ENCODE results near the gene ARIH2. TPM values are rescaled to one million over a fixed set of nuclear protein-coding genes. Genes with fewer than 3 reads are reported as not detected.
"Not testable (repeated sequence)": the region's sequence is repeated elsewhere in the genome, so short reads cannot be mapped to it uniquely, and the experiment has no call there.

The ARIH2 gene
- total RNA-seq, 1 experiment from 2014 or later = 77.0 TPM

DNA sequence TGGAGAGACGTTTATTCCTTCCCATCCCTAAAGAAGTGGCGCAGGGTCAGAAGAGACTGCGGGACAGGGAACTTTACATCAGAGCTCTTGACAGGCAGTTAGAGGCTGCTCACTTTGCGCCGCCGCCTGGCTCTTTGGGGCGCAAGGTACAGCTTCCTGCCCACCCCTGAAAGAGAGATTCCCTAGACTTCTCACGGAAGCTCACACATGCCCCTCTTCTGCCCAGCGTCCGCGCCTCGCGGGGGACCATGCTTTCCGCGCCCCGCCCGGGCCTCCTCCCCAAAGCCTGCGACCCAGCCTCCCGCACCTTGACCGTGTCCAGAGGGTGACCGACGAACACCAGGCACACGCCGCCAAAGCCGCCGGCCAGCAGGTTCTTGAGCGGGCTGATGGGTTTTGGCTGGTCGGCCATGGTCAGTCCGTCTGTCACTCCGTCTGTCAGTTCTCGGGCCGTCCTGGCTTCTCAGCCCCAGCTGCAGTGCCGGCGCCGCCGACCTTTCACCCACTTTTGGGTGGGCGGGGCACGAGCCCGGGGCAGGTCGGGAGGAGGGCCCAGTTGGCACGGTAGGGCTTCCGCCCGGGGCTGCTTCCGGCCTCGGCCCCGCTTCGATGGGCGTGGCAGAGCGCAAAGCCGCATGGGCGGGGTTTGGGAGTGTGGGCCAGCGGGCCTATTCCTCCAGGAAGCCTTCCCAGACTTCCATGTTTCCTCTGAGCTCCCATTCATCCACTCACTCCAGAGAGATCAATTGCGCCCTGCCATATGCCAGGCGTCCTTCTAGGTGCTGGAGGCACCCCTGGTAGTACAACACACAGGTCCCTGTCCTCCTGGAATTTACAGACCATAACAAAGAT is 20.0 kb upstream of the ARIH2 start, which contains the start of gene SLC25A20:
SLC25A20 (minus strand) TSS at position 500 of the 852 bp plus-strand sequence; CDS start at position 412, 88 bp downstream.
- Histone ChIP-seq H3K27me3 (ENCODE audit: control insufficient read depth, insufficient read depth, low read length) (no peaks in the 10 kb centered on the region), H3K9me3 (ENCODE audit: control insufficient read depth, insufficient read depth, low read depth, low read length) (no peaks in the 10 kb centered on the region), H3K4me3 (ENCODE audit: low read depth in 2 of 2, low read length in 2 of 2) (peak within 1 kb of the TSS; percentile 65 to 75), H3K36me3 (ENCODE audit: control insufficient read depth, insufficient read depth, low read length) (no peaks in the 10 kb centered on the region), H3K27ac (ENCODE audit: low read length) (peak within 1 kb of the TSS; percentile 78), H3K4me1 (ENCODE audit: control insufficient read depth, insufficient read depth, low read length) (peaks cover 10% of the 10 kb centered on the region)
- CTCF ChIA-PET = no interaction called here
- no TSS peak for BruUV-seq (replicated peaks)
- DNase-seq (ENCODE audit: low read depth, low spot score) (peak; percentile 64), ATAC-seq (peak; percentile 97)
- in situ Hi-C loops (cut with HindIII; ENCODE audit: low pct_unique_long_range_greater_than_20kb, low sequenced_read_pairs) = no loop called here
- peak; percentile 89; the same call in 1 of the 2 replicates for TF ChIP-seq SIN3A (IDR thresholded peaks at IDR 0.05; ENCODE audit: borderline replicate concordance, insufficient read depth, low read depth, low read length)
- peak; percentile 30; the same call in 1 of the 2 replicates for TF ChIP-seq POLR2AphosphoS5 (IDR thresholded peaks at IDR 0.05; ENCODE audit: low read depth, low read length)
- TF ChIP-seq, protein P1, sequence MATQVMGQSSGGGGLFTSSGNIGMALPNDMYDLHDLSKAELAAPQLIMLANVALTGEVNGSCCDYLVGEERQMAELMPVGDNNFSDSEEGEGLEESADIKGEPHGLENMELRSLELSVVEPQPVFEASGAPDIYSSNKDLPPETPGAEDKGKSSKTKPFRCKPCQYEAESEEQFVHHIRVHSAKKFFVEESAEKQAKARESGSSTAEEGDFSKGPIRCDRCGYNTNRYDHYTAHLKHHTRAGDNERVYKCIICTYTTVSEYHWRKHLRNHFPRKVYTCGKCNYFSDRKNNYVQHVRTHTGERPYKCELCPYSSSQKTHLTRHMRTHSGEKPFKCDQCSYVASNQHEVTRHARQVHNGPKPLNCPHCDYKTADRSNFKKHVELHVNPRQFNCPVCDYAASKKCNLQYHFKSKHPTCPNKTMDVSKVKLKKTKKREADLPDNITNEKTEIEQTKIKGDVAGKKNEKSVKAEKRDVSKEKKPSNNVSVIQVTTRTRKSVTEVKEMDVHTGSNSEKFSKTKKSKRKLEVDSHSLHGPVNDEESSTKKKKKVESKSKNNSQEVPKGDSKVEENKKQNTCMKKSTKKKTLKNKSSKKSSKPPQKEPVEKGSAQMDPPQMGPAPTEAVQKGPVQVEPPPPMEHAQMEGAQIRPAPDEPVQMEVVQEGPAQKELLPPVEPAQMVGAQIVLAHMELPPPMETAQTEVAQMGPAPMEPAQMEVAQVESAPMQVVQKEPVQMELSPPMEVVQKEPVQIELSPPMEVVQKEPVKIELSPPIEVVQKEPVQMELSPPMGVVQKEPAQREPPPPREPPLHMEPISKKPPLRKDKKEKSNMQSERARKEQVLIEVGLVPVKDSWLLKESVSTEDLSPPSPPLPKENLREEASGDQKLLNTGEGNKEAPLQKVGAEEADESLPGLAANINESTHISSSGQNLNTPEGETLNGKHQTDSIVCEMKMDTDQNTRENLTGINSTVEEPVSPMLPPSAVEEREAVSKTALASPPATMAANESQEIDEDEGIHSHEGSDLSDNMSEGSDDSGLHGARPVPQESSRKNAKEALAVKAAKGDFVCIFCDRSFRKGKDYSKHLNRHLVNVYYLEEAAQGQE (IDR thresholded peaks at IDR 0.05; ENCODE audit: insufficient read depth in 1 of 2, low read depth in 2 of 2, low read length in 1 of 2) = no peak
- TF ChIP-seq CTCF (IDR thresholded peaks at IDR 0.05) = no peak
- no peak for TF ChIP-seq TCF7L2 (IDR thresholded peaks at IDR 0.05; ENCODE audit: low read depth, low read length)
- POLR2A ChIA-PET = interaction anchor here (0.6 kb wide), 2 partner anchors 45 to 810 kb away, joined by 3 to 5 read pairs; no protein-coding TSS in a partner anchor
- intact Hi-C loops (cut with micrococcal nuclease; ENCODE audit: unreplicated experiment) = no loop called here

- TF ChIP-seq POLR2AphosphoS5 (IDR thresholded peaks at IDR 0.05; ENCODE audit: low read depth, low read length) (no peak), SIN3A (IDR thresholded peaks at IDR 0.05; ENCODE audit: borderline replicate concordance, insufficient read depth, low read depth, low read length) (no peak), TCF7L2 (IDR thresholded peaks at IDR 0.05; ENCODE audit: low read depth, low read length) (no peak), CTCF (IDR thresholded peaks at IDR 0.05) (no peak)
- TF ChIP-seq, protein P1 (IDR thresholded peaks at IDR 0.05; ENCODE audit: insufficient read depth in 1 of 2, low read depth in 2 of 2, low read length in 1 of 2) = no peak
- ChIA-PET POLR2A (interaction anchor here (0.6 kb wide), 1 partner anchor 45 kb away, joined by 5 read pairs; no protein-coding TSS in a partner anchor), CTCF (no interaction called here)
- H3K4me3 ChIP-seq (ENCODE audit: low read depth in 2 of 2, low read length in 2 of 2) = peak overlapping the region; percentile 65 to 75
- in situ Hi-C loops (cut with HindIII; ENCODE audit: low pct_unique_long_range_greater_than_20kb, low sequenced_read_pairs) = no loop called here
- H3K36me3 ChIP-seq (ENCODE audit: control insufficient read depth, insufficient read depth, low read length) = no peaks in the 10 kb centered on the region
- no peaks in the 10 kb centered on the region for H3K9me3 ChIP-seq (ENCODE audit: control insufficient read depth, insufficient read depth, low read depth, low read length)
- no peaks in the 10 kb centered on the region for H3K27me3 ChIP-seq (ENCODE audit: control insufficient read depth, insufficient read depth, low read length)
- DNase-seq (ENCODE audit: low read depth, low spot score) (no peak), ATAC-seq (no peak)
- H3K27ac ChIP-seq (ENCODE audit: low read length) = peak overlapping the region; percentile 78
- intact Hi-C loops (cut with micrococcal nuclease; ENCODE audit: unreplicated experiment) = no loop called here
- peaks cover 10% of the 10 kb centered on the region for H3K4me1 ChIP-seq (ENCODE audit: control insufficient read depth, insufficient read depth, low read length)
- no TSS peak for BruUV-seq (replicated peaks)
Measured at GRCh38 chr3:48899273-48899672, 19.4 kb upstream of the ARIH2 start.

GRCh38 chr3:48907026-48907425 is 11.6 kb upstream of the ARIH2 start:
- H3K27me3 ChIP-seq (ENCODE audit: control insufficient read depth, insufficient read depth, low read length); H3K27ac ChIP-seq (ENCODE audit: low read length); DNase-seq (ENCODE audit: low read depth, low spot score); intact Hi-C loops (cut with micrococcal nuclease; ENCODE audit: unreplicated experiment); in situ Hi-C loops (cut with HindIII; ENCODE audit: low pct_unique_long_range_greater_than_20kb, low sequenced_read_pairs); ATAC-seq; BruUV-seq (replicated peaks); POLR2A ChIA-PET; H3K4me1 ChIP-seq (ENCODE audit: control insufficient read depth, insufficient read depth, low read length); H3K4me3 ChIP-seq (ENCODE audit: low read depth in 2 of 2, low read length in 2 of 2); H3K9me3 ChIP-seq (ENCODE audit: control insufficient read depth, insufficient read depth, low read depth, low read length); H3K36me3 ChIP-seq (ENCODE audit: control insufficient read depth, insufficient read depth, low read length): not testable (repeated sequence)
- CTCF ChIA-PET = interaction anchor here (0.7 kb wide), 1 partner anchor 82 kb away, joined by 3 read pairs; no protein-coding TSS in a partner anchor
